Measurements from ENCODE around the gene SGPL1. TPM values are rescaled to one million over a fixed set of nuclear protein-coding genes. Genes with fewer than 3 reads are reported as not detected.

The SGPL1 gene
- total and polyA plus RNA-seq, 2 of the 8 experiments (the other 6 are each of a cell fraction or from before 2014, with no cell fraction given) = 20.5 to 51.6 TPM

DNA sequence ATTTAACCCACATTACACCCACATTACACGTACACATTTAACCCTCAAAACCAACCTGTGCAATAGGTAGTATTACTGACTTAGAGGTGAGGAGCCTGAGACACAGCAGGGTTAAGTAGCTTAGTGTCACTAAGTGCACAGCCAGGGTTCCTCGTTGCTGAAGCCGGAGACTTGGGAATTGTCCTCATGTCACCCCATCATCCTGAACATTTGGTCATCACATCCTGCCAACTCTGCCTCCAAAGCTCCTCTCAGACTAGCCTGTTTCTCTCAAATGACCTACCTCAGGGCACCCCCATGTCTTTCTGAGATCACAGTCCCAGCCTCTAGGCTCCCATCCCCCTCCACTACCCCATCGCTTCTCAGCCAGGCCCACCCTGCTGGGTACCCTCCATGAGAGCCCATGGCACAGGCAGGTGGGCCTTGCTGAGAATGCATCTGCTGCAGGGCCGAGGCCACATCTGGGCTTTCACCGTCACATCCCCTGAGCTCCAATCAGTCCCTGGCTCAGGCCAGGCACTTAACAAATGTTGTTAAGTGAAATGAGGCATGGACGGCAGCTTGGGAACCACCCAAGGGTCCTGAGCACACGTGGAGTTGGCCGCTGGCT, 93.7 kb downstream of the SGPL1 start:
- peaks cover 3% of the 10 kb centered on the region; the same call in 1 of the 2 replicates for H3K23me2 ChIP-seq (ENCODE audit: low read depth, low read length)
- no peak overlapping the region for H2AK5ac ChIP-seq (ENCODE audit: low read depth, low read length)
- no peak overlapping the region for H2BK12ac ChIP-seq (ENCODE audit: low read depth, low read length)
- no peak overlapping the region for H3K4me3 ChIP-seq (ENCODE audit: extremely low read depth in 1 of 4, insufficient read depth in 2 of 4, low read depth in 3 of 4, low read length in 4 of 4)
- H2BK20ac ChIP-seq (ENCODE audit: low read length) = no peak overlapping the region
- H3K4me1 ChIP-seq (replicated peaks in 1 of 4; ENCODE audit: control insufficient read depth in 3 of 4, insufficient read depth in 4 of 4, low read length in 3 of 4) = no peaks in the 10 kb centered on the region; a peak in 2 of 7 replicates
- no peak overlapping the region for H3K27ac ChIP-seq (ENCODE audit: low read depth, low read length)
- H3K27me3 ChIP-seq (replicated peaks in 1 of 4; ENCODE audit: control insufficient read depth in 3 of 4, extremely low read depth in 1 of 4, insufficient read depth in 3 of 4, low read length in 3 of 4) = no peaks in the 10 kb centered on the region
- no peak overlapping the region for H3K4me2 ChIP-seq (ENCODE audit: insufficient read depth in 1 of 2, low read depth in 2 of 2, low read length in 2 of 2)
- H3K79me1 ChIP-seq (ENCODE audit: low read depth, low read length) = no peaks in the 10 kb centered on the region
- H3K23ac ChIP-seq (ENCODE audit: insufficient read length) = no peak overlapping the region
- no peak for FAIRE-seq
- H4K5ac ChIP-seq (ENCODE audit: insufficient read length, low read depth, low read length) = no peak overlapping the region
- H3K36me3 ChIP-seq (ENCODE audit: control insufficient read depth in 2 of 4, insufficient read depth in 4 of 4, low read length in 3 of 4) = no peaks in the 10 kb centered on the region
- H2BK120ac ChIP-seq (replicated peaks; ENCODE audit: low read depth, low read length) = no peak overlapping the region
- peak overlapping the region; percentile 60 for H3K4ac ChIP-seq (replicated peaks; ENCODE audit: insufficient read length, low read depth, low read length)
- H4K8ac ChIP-seq (ENCODE audit: extremely low read depth, insufficient read depth, low read length) = no peak overlapping the region
- DNase-seq (ENCODE audit: low read depth in 1 of 2, low spot score in 2 of 2) = no peak
- CTCF ChIA-PET (ENCODE audit: partially characterized antibody) = interaction anchor here (0.8 to 13.3 kb wide), 7 partner anchors 10 to 375 kb away, joined by 3 to 237 read pairs (median 4); no protein-coding TSS in a partner anchor
- no peak overlapping the region for H3K14ac ChIP-seq (ENCODE audit: insufficient read length)
- no peak overlapping the region for H2BK5ac ChIP-seq (ENCODE audit: low read depth, low read length)
- no peaks in the 10 kb centered on the region for H3K9me3 ChIP-seq (ENCODE audit: insufficient read depth in 2 of 2, low read depth in 1 of 2, low read length in 1 of 2)
- POLR2A ChIA-PET (ENCODE audit: partially characterized antibody) = no interaction called here
- no peak overlapping the region for H2AFZ ChIP-seq (ENCODE audit: low read length)
- H3K9ac ChIP-seq (replicated peaks in 1 of 4; ENCODE audit: extremely low read depth in 1 of 4, low read depth in 3 of 4, low read length in 3 of 4) = no peak overlapping the region
- H2BK15ac ChIP-seq (ENCODE audit: low read length) = no peak overlapping the region
- H3K56ac ChIP-seq (replicated peaks; ENCODE audit: insufficient read length, low read depth, low read length) = peak overlapping the region; percentile 84
- no peaks in the 10 kb centered on the region for H3K79me2 ChIP-seq (ENCODE audit: control insufficient read depth in 1 of 2, insufficient read depth in 2 of 2, low read length in 2 of 2)
- WGBS, 2 experiments (ENCODE audit: extremely low coverage in 1 of 2, insufficient coverage in 1 of 2, insufficient read length in 1 of 2, insufficient replicate concordance in 2 of 2, low coverage in 1 of 2, low lambda C conversion rate in 2 of 2, missing lambda C conversion rate in 1 of 2) = 92 to 100% methylated on average over 1 to 9 of the region's 9 CpGs
- H3K18ac ChIP-seq (ENCODE audit: extremely low read depth, low read length) = no peak overlapping the region
- no peak overlapping the region for H4K91ac ChIP-seq (replicated peaks; ENCODE audit: insufficient read length, low read length)
- H4K20me1 ChIP-seq (replicated peaks in 1 of 2; ENCODE audit: control insufficient read depth in 1 of 2, insufficient read depth in 2 of 2, low read length in 2 of 2) = no peaks in the 10 kb centered on the region
- TF ChIP-seq YY1 (IDR thresholded peaks at IDR 0.05; ENCODE audit: low read depth, low read length) (no peak), HDAC6 (IDR thresholded peaks at IDR 0.05; ENCODE audit: low read depth, low read length) (no peak), SRF (IDR thresholded peaks at IDR 0.05; ENCODE audit: low read depth, low read length) (no peak), KDM4A (IDR thresholded peaks at IDR 0.05; ENCODE audit: low read depth, low read length, severe bottlenecking) (no peak), ZNF274 (IDR thresholded peaks at IDR 0.05; ENCODE audit: borderline replicate concordance, extremely low read depth, low read length) (no peak), TAF7 (optimal IDR thresholded peaks at IDR 0.05; ENCODE audit: borderline replicate concordance, low read depth, low read length) (no peak), TEAD4 (IDR thresholded peaks at IDR 0.05; ENCODE audit: low read depth, low read length) (no peak), ASH2L (IDR thresholded peaks at IDR 0.05; ENCODE audit: low read length) (no peak), RFX5 (IDR thresholded peaks at IDR 0.05; ENCODE audit: borderline replicate concordance, low read depth, low read length) (no peak), EZH2 (IDR thresholded peaks at IDR 0.05; ENCODE audit: low read depth, low read length, severe bottlenecking) (no peak)
- TF ChIP-seq, protein P1, sequence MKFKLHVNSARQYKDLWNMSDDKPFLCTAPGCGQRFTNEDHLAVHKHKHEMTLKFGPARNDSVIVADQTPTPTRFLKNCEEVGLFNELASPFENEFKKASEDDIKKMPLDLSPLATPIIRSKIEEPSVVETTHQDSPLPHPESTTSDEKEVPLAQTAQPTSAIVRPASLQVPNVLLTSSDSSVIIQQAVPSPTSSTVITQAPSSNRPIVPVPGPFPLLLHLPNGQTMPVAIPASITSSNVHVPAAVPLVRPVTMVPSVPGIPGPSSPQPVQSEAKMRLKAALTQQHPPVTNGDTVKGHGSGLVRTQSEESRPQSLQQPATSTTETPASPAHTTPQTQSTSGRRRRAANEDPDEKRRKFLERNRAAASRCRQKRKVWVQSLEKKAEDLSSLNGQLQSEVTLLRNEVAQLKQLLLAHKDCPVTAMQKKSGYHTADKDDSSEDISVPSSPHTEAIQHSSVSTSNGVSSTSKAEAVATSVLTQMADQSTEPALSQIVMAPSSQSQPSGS (IDR thresholded peaks at IDR 0.05; ENCODE audit: low read length) = no peak
- TF ChIP-seq, protein P2, sequence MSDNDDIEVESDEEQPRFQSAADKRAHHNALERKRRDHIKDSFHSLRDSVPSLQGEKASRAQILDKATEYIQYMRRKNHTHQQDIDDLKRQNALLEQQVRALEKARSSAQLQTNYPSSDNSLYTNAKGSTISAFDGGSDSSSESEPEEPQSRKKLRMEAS (IDR thresholded peaks at IDR 0.05) = no peak
